Astrocyte (in vitro differentiated cells and primary cell): ENCODE measurements around the gene ABCC3. TPM values are rescaled to one million over a fixed set of nuclear protein-coding genes. Genes with fewer than 3 reads are reported as not detected.

Source experiments
- DNase-seq: peaks from one replicate; pipeline ENCODE4 v3.0.0-alpha.2; 2010; ENCODE audit warnings: low read depth
- FAIRE-seq: peaks from 2 replicates; lab custom pipeline; 2011; peaks lifted over from hg19 to GRCh38; lab: Jason Lieb, UNC
- H2AFZ ChIP-seq: 2 replicates; pipeline ENCODE4 v1.6.0; 2012; ENCODE audit warnings: low read depth, low read length, inconsistent platforms
- H3K27ac ChIP-seq: 2 replicates; pipeline ENCODE4 v1.5.1; 2011; ENCODE audit warnings: low read depth, low read length, inconsistent platforms
- H3K27me3 ChIP-seq: 2 replicates; pipeline ENCODE4 v1.6.0; 2011; ENCODE audit warnings: low read length, inconsistent platforms; ENCODE audit not compliant: insufficient read depth
- H3K36me3 ChIP-seq: 2 replicates; pipeline ENCODE4 v1.5.1; 2011; ENCODE audit warnings: low read length, inconsistent platforms; ENCODE audit not compliant: insufficient read depth
- H3K4me1 ChIP-seq: 2 replicates; pipeline ENCODE4 v1.5.1; 2011; ENCODE audit warnings: low read length, inconsistent platforms; ENCODE audit not compliant: insufficient read depth
- H3K4me2 ChIP-seq: 2 replicates; pipeline ENCODE4 v1.6.0; 2012; ENCODE audit warnings: low read length, inconsistent platforms
- H3K4me3 ChIP-seq: 2 replicates; pipeline ENCODE4 v1.5.1; 2011; ENCODE audit warnings: low read depth, mild to moderate bottlenecking, low read length, inconsistent platforms; ENCODE audit not compliant: insufficient read depth
- H3K79me2 ChIP-seq: 2 replicates; pipeline ENCODE4 v1.6.0; 2012; ENCODE audit warnings: mild to moderate bottlenecking, low read length, inconsistent platforms; ENCODE audit not compliant: insufficient read depth
- H3K9ac ChIP-seq: 2 replicates; pipeline ENCODE4 v1.6.0; 2012; ENCODE audit warnings: mild to moderate bottlenecking, low read length, inconsistent platforms
- H3K9me3 ChIP-seq: 2 replicates; pipeline ENCODE4 v1.5.1; 2012; ENCODE audit warnings: low read depth, mild to moderate bottlenecking, low read length, inconsistent platforms; ENCODE audit not compliant: insufficient read depth
- H4K20me1 ChIP-seq: 2 replicates; pipeline ENCODE4 v1.6.0; 2012; ENCODE audit warnings: low read length, inconsistent platforms; ENCODE audit not compliant: insufficient read depth
- H3K27ac Mint-ChIP-seq: one replicate; pipeline ENCODE4 v1.8.0; 2021; ENCODE audit warnings: mild to moderate bottlenecking, mixed read lengths; ENCODE audit not compliant: unreplicated experiment
- H3K27me3 Mint-ChIP-seq: one replicate; pipeline ENCODE4 v1.8.0; 2021; ENCODE audit warnings: low read depth, mixed read lengths; ENCODE audit not compliant: unreplicated experiment
- H3K36me3 Mint-ChIP-seq: one replicate; pipeline ENCODE4 v1.8.0; 2021; ENCODE audit warnings: low read depth, mixed read lengths; ENCODE audit not compliant: unreplicated experiment
- H3K4me1 Mint-ChIP-seq: one replicate; pipeline ENCODE4 v1.8.0; 2021; ENCODE audit warnings: low read depth, mixed read lengths; ENCODE audit not compliant: unreplicated experiment
- H3K4me3 Mint-ChIP-seq: one replicate; pipeline ENCODE4 v1.8.0; 2021; ENCODE audit warnings: mild to moderate bottlenecking, moderate library complexity, mixed read lengths; ENCODE audit not compliant: unreplicated experiment
- H3K9me3 Mint-ChIP-seq: one replicate; pipeline ENCODE4 v1.8.0; 2021; ENCODE audit warnings: mild to moderate bottlenecking, mixed read lengths; ENCODE audit not compliant: unreplicated experiment
- CTCF ChIP-seq: IDR thresholded peaks from 2 replicates; pipeline ENCODE4 v1.5.1; 2011; ENCODE audit warnings: low read depth, mild to moderate bottlenecking, inconsistent platforms, low read length, moderate library complexity; ENCODE audit not compliant: insufficient read depth
- EZH2 ChIP-seq: IDR thresholded peaks from 2 replicates; pipeline ENCODE4 v1.6.1; 2012; ENCODE audit warnings: mild to moderate bottlenecking, low read length, inconsistent platforms; ENCODE audit not compliant: insufficient read depth
- total RNA-seq: library from RNA; stranded (reverse); gene quantifications from 2 replicates; pipeline ENCODE4 v1.2.1, GENCODE V29; 2021

ABCC3 gene
- total RNA-seq, 1 donor from 2014 or later = 0.41 TPM

DNA sequence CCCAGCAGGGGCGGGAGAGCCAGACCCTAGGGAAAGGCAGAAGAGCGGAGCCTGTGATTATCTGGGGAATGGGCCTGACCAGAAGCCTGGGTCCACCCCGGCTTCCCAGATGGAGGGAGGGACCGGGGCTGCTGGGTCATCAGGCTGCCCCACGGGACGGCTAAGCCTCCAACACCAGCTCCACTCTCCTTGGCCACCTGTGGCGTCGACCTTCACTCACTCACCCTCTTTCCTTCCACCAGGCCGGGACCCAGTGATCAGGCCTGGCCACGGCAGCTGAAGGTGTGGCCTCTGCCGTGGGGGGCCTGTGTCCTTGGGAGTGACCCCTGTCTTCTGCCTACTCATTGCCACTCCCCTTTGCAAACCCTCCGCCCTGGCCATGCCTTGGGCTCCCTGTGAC, 22.4 kb upstream of the ABCC3 start:
- Mint-ChIP-seq H3K4me1 (peaks cover 3% of the 10 kb centered on the region), H3K36me3 (no peaks in the 10 kb centered on the region), H3K27ac (no peak overlapping the region), H3K4me3 (no peak overlapping the region), H3K27me3 (peaks cover 32% of the 10 kb centered on the region), H3K9me3 (no peaks in the 10 kb centered on the region)
- H3K36me3 ChIP-seq = no peaks in the 10 kb centered on the region
- H3K79me2 ChIP-seq = no peaks in the 10 kb centered on the region
- H3K4me2 ChIP-seq = no peak overlapping the region
- H3K9ac ChIP-seq = no peak overlapping the region
- TF ChIP-seq CTCF (no peak), EZH2 (no peak)
- H3K4me1 ChIP-seq = no peaks in the 10 kb centered on the region
- FAIRE-seq = no peak
- H3K27me3 ChIP-seq = no peaks in the 10 kb centered on the region
- no peaks in the 10 kb centered on the region for H4K20me1 ChIP-seq
- no peaks in the 10 kb centered on the region for H3K9me3 ChIP-seq
- no peak for DNase-seq
- no peak overlapping the region for H2AFZ ChIP-seq
- H3K27ac ChIP-seq = no peak overlapping the region
- no peak overlapping the region for H3K4me3 ChIP-seq

GRCh38 chr17:50613007-50613992, 21.4 kb upstream of the ABCC3 start:
- H3K36me3 Mint-ChIP-seq = no peaks in the 10 kb centered on the region
- TF ChIP-seq EZH2 (no peak), CTCF (no peak)

More at GRCh38 chr17:50613007-50613992, 21.4 kb upstream of the ABCC3 start:
- H3K79me2 ChIP-seq = no peaks in the 10 kb centered on the region
- no peaks in the 10 kb centered on the region for H3K4me1 ChIP-seq
- H3K4me2 ChIP-seq = no peak overlapping the region
- no peak overlapping the region for H3K27ac ChIP-seq
- no peak overlapping the region for H3K4me3 ChIP-seq
- peaks cover 26% of the 10 kb centered on the region for H3K27me3 Mint-ChIP-seq
- no peaks in the 10 kb centered on the region for H3K9me3 ChIP-seq
- no peaks in the 10 kb centered on the region for H3K36me3 ChIP-seq
- no peaks in the 10 kb centered on the region for H4K20me1 ChIP-seq
- H3K9ac ChIP-seq = no peak overlapping the region
- DNase-seq = no peak
- H3K27ac Mint-ChIP-seq = no peak overlapping the region
- no peak for FAIRE-seq
- H3K4me1 Mint-ChIP-seq = peaks cover 4% of the 10 kb centered on the region
- H3K9me3 Mint-ChIP-seq = no peaks in the 10 kb centered on the region
- H3K27me3 ChIP-seq = no peaks in the 10 kb centered on the region
- no peak overlapping the region for H2AFZ ChIP-seq
- H3K4me3 Mint-ChIP-seq = no peak overlapping the region
